SK-N-DZ (cell line): ENCODE data around the gene IGSF6. TPM values are rescaled to one million over a fixed set of nuclear protein-coding genes. Genes with fewer than 3 reads are reported as not detected.
"Not testable (repeated sequence)": the region's sequence is repeated elsewhere in the genome, so short reads cannot be mapped to it uniquely, and the experiment has no call there.

Source experiments
- DNase-seq: peaks from one replicate; pipeline ENCODE4 v3.0.0-alpha.2; 2015; ENCODE audit warnings: low spot score
- polyA plus RNA-seq, 2 experiments: library from polyadenylated mRNA; depleted of rRNA; stranded (reverse); fragments of >200 nt; gene quantifications; 2 replicates each; pipeline ENCODE4 v1.2.3, GENCODE V29; 2014

Gene IGSF6
- polyA plus RNA-seq (2014; cell fraction: cytosol; rRNA removed): not detected in 2 replicates
- polyA plus RNA-seq (2014; cell fraction: nucleus; rRNA removed): not detected in 2 replicates

GRCh38 chr16:21652453-21652852 is at the start of gene IGSF6:
Gene IGSF6, minus strand, starts transcription at chr16:21652608. Its CDS starts 10 bp downstream, at chr16:21652598.
- no peak for DNase-seq

- DNase-seq: no peak
Measured at GRCh38 chr16:21701271-21701670, 48.9 kb upstream of the IGSF6 start.

- no peak for DNase-seq
Measured at GRCh38 chr16:21698169-21699032, 46.0 kb upstream of the IGSF6 start.

GRCh38 chr16:21697032-21697431 is 44.6 kb upstream of the IGSF6 start:
- DNase-seq: no peak

GRCh38 chr16:21694609-21695008 is 42.2 kb upstream of the IGSF6 start:
- DNase-seq: no peak

- not testable (repeated sequence) for DNase-seq
Measured at GRCh38 chr16:21690967-21691366, 38.6 kb upstream of the IGSF6 start.

- DNase-seq: no peak
Measured at GRCh38 chr16:21689107-21689506, 36.7 kb upstream of the IGSF6 start.

GRCh38 chr16:21685034-21685455 is 32.6 kb upstream of the IGSF6 start:
- no peak for DNase-seq

- DNase-seq: no peak
Measured at GRCh38 chr16:21684199-21684598, 31.8 kb upstream of the IGSF6 start.

- DNase-seq: no peak
Measured at GRCh38 chr16:21683184-21683583, 30.8 kb upstream of the IGSF6 start.

- DNase-seq: not testable (repeated sequence)
Measured at GRCh38 chr16:21680714-21681113, 28.3 kb upstream of the IGSF6 start.

- DNase-seq: not testable (repeated sequence)
Measured at GRCh38 chr16:21674456-21674855, 22.0 kb upstream of the IGSF6 start.

GRCh38 chr16:21673469-21673868 is 21.1 kb upstream of the IGSF6 start:
- no peak for DNase-seq

GRCh38 chr16:21667575-21667974 is 15.2 kb upstream of the IGSF6 start:
- no peak for DNase-seq

- peak; percentile 69 for DNase-seq
Measured at GRCh38 chr16:21666772-21667171, 14.4 kb upstream of the IGSF6 start.

- DNase-seq: no peak
Measured at GRCh38 chr16:21664801-21665492, 12.5 kb upstream of the IGSF6 start.

- DNase-seq: no peak
Measured at GRCh38 chr16:21663889-21664647, 11.7 kb upstream of the IGSF6 start, which contains the start of gene OTOA. Gene OTOA, plus strand, starts transcription at chr16:21663968. Its CDS starts 14,547 bp downstream, at chr16:21678515.

GRCh38 chr16:21659124-21659523 is 6.7 kb upstream of the IGSF6 start:
- no peak for DNase-seq

- peak; percentile 53 for DNase-seq
Measured at GRCh38 chr16:21656795-21657768, 4.7 kb upstream of the IGSF6 start.

GRCh38 chr16:21654881-21655280 is 2.5 kb upstream of the IGSF6 start:
- no peak for DNase-seq
